GM21447 (cell line): ENCODE measurements around the gene GFER.
A peak's percentile ranks its signal among the peaks of the same experiment; 100 is the strongest.
"Not testable (repeated sequence)": the region's sequence is repeated elsewhere in the genome, so short reads cannot be mapped to it uniquely, and the experiment has no call there.

Experiments used
- ATAC-seq: cut with Tn5 transposase; IDR thresholded peaks from one replicate; pipeline ENCODE4 v1.9.1; 2021; ENCODE audit not compliant: unreplicated experiment

GFER gene

DNA sequence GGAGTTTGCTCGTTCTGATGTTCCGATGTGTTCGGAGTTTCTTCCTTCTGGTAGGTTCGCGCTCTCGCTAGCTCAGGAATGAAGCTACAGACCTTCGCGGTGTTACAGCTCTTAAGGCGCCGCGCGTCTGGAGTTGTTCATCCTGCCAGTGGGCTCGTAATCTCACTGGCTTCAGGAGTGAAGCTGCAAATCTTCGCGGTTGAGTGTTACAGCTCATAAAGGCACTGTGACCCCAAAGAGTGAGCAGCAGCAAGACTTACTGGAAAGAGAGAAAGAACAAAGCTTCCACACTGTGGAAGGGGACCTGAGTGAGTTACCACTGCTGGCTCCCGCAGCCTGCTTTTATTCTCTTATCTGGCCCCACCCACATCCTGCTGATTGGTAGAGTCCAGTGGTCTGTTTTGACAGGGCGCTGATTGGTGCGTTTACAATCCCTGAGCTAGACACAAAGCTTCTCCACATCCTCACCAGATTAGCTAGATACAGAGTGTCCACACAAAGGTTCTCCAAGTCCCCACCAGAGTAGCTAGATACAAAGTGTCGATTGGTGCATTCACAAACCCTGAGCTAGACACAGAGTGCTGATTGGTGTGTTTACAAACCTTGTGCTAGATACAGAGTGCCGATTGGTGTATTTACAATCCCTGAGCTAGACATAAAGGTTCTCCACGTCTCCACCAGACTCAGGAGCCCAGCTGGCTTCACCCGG, 26.4 kb upstream of the GFER start:
- ATAC-seq, result not testable (repeated sequence)

DNA sequence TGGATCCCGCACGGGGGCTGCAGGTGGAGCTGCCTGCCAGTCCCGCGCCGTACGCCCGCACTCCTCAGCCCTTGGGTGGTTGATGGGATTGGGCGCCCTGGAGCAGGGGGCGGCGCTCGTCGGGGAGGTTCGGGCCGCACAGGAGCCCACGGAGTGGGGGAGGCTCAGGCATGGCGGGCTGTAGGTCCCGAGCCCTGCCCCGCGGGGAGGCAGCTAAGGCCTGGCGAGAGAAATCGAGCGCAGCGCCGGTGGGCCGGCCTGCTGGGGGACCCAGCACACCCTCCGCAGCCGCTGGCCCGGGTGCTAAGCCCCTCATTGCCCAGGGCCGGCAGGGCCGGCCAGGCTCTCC, 25.9 kb upstream of the GFER start:
- not testable (repeated sequence) for ATAC-seq

DNA sequence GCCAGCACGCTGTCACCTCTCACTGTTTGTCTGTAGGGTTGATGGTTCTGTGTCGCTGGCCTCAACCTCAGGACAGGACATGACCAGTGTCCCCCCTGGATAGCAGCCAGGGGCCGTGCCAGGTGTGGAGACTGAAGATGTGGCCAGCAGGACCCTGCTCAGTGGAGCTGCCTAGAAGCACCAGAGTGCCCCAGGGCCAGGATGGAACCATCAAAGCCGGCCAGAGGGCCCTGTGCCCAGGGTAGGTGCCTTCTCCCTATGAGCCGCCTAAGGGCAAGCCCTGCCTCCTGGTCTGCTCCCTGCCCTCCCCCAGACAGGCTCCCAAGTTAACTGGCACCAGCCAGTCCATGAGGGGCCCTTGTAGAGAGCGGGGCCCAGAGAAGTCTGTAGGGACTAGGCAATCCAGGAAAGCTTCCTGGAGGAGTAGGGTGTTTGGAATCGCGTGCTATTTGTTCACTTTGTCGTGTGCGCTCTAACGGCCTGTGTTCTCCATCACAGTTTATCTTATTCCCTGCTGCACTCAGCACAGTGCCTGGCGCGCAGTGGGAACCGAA, 25.2 kb upstream of the GFER start:
- ATAC-seq, result no peak

DNA sequence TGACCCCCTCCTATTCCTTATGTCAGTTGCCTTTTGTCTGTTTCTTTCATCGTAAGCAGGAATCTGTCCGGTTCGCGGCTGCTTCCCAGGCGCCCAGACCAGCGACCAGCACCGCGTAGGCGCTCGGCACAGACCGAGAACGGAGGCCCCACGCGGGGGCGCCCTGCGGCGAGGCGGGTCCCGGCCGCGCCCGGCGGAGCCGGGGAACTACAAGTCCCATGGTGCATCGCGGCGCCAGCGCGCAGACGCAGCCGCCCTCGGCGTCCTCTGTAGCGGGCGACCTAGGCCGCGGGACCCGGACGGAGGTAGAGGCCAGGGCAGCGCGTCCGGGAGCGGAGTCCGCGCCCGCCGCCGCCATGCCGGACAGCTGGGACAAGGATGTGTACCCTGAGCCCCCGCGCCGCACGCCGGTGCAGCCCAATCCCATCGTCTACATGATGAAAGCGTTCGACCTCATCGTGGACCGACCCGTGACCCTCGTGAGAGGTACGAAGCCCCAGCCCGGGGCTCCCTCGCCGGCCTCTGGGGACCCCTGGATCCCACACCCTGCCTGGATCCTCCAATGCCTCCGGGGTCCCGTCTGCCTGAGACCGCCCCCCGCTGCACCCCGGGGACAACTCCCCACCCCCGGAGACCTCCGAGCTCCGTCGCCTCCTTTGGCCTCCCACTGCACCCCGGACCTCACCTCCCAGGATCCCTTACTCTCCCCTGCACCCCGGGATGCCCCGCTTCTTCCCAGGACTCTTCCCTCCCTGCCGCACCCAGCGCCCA, 24.5 kb upstream of the GFER start, which contains the start of gene NDUFB10:
NDUFB10 (plus strand) TSS at position 270 of the 771 bp plus-strand sequence; CDS start at position 357, 87 bp downstream.
- peak; percentile 59 for ATAC-seq

DNA sequence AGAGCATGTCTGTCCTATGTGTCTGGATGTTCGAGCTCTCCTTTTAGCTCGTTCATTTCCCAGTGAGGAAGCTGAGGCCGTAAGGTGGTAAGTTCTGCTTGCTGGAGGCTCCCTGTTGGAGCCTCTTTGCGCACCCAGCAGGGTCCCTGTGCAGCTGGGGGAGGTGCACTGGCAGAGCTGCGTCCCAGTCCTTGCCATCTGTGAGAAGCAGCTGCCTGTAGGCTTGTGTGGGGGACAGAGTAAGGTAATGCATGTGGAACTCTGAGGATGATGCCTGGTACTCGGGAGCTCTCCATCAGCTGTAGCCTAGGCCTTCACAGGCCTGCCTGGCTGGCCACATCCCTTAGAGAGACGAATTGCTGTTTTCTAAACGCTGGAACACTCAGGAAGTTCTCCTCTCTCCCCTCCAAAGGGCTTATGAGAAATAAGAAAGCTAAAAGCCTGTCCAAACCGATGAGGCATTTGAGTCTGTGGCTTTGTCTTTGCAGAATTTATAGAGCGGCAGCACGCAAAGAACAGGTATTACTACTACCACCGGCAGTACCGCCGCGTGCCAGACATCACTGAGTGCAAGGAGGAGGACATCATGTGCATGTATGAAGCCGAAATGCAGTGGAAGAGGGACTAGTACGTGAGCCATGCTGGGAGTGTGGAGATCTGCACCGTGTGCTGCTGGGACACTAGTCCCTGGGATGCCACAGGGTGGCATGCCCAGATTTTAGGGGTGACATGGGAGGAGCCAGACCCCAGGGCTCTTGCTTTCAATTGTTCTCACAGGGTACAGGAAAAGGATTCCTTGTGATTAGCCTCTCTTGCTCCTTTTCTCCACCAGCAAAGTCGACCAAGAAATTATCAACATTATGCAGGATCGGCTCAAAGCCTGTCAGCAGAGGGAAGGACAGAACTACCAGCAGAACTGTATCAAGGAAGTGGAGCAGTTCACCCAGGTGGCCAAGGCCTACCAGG, 23.0 kb upstream of the GFER start:
- ATAC-seq, result no peak

DNA sequence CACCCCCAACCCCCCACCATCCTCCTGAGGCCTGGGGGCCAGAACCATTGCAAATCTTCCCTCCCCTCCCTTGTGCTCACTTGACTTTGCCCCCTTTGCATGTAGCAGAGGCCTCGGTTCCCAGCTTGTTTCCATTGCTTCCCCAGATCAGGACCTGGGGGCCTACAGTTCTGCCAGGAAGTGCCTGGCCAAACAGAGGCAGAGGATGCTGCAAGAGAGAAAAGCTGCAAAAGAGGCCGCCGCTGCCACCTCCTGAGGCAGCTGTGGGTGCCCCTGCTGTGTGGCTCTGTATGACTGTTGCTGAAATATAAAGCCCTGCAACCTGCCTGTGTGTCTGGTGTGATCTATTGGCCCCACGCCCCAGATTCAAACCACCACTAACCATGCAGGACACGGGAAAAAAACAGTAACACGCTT, 22.3 kb upstream of the GFER start:
- no peak for ATAC-seq

DNA sequence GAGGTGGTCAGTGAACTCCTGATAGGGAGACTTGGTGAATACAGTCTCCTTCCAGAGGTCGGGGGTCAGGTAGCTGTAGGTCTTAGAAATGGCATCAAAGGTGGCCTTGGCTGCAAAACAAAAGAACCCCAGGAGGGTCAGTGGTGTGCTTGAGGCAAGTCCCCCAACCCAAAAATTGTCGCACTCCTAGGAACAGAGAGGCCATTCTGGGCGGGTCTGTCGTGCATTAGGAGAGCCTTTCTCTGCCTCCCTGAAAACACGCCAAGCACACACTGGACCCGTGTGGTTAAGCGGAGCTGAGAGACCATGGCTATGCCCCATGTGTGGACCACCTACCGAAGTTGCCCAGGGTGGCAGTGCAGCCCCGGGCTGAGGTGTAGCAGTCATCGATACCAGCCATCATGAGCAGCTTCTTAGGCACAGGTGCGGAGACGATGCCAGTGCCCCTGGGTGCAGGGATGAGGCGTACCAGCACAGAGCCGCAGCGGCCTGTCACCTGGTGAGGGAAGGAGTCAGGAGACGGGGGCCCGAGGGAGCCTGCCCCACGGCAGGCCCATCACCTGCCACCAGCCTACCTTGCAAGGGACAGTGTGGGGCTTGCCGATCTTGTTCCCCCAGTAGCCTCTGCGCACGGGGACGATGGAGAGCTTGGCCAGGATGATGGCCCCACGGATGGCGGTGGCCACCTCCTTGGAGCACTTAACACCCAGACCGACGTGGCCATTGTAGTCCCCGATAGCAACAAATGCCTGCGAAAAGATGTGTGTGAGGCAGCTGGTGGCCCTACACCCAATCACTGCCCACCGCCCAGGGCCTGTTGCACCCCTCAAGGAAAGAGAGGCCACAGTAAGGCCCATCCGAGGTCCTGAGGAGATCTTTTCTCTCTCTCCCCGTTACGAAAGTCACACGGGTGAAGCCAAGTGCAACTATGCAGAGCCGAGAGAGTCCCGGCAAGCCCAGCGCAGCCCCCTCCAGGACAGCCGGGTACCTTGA, 21.5 kb upstream of the GFER start:
- ATAC-seq, result not testable (repeated sequence)

DNA sequence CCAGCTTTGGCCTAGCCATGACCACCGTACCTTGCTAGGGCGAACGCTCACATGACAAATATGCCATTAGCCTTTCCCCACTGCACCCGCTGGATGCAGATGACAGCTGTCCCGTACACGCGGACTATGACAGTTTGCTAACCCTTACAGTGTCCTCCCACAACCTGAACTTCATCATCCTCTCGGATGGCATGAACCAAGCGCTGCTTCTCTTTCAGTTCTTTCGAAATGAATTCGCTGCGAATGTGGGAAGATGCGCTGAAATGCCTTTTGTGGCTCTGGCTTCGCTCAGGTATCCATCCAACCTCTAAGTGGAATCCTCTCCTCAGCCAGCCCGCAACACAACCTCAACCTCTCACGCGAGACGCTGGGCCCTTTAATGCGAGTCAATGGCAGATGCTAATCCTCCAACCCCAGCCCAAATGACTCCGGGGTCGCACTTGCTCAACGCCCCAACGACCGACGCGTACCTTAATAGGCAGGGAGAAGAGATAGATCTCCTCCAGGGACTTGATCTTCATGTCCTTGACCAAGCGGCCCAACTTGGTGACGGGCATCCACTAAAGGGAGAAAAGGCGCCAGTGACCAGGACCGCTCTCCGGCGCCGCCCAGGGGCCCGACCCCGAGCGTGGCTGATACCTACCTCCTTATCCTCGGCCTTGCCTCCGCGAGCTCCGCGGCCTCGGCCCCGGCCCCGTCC, 20.0 kb upstream of the GFER start:
- ATAC-seq, result peak; percentile 9

DNA sequence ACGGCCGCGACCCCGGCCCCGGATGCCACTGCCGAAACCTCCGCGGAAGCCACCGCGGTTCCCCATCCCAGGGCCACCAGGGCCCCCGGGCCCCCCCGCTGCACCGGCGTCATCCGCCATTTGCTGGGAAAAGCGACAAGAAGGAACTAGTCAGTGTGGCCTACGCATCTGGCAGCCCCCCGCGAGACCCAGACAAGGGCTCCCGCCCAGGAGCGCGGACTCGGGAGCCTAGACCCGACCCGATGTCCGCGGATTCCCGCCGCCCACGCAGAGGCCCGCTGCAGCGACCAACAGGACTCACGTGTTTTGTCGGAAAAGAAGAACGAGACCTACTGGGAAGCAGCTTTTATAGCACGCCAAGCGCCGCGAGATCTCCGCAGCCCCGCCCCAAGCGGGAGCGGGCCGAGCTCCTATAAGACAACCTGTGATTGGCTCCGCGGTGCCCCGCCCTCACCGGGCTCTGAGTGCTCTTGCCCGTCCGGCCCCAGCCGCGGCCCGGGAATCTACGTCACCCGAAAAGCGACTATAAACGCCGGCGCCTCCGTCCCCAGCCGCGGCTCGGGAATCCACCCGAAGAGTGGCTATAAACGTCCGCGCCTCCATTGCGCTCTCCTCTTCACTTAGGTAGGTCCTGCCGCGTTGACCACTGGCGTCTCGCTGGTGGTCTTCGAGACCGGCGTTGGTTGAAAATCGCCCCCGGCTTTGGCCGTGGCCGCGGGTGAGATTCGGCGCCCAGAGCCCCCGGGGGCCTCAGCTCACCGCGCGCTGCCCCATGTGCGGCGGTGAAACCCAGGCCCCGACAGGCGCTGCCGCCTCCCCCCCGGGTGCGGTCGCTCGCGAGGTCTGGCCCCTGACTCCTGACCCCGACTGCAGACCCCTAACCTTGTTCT, 19.2 kb upstream of the GFER start, which contains the start of gene RPS2:
RPS2 (minus strand) TSS at position 321 of the 890 bp plus-strand sequence; CDS start at position 120, 201 bp downstream.
- peak; percentile 77 for ATAC-seq

DNA sequence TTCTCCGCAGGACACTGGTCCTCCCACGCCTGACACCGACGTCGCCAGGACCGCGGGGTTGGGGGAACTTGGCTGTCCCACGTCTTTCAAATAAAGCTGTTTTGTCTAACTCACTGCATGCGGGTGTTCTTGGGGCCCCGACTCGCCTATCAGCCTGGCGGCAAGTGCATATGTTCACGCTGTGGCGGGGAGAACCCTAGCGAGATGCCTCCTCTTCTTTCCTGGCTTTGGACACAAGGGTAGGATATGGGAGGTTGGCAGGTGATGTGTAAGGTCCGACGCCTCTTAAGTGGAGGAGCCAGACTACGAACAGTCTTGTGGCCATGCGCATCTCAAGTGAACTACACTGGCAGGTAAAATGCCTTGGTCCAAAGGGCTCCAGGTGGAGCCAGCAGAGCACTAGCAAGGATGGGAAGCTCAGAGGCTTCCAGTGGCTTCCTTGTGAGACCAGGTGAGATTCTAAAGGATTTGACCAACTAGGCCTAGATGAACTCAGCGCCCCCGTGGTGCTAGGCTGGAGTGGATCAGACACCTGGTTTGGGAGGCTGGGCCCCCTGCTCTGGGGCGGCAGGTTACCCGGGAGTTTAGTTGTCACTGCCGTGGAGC, 18.5 kb upstream of the GFER start:
- no peak for ATAC-seq

DNA sequence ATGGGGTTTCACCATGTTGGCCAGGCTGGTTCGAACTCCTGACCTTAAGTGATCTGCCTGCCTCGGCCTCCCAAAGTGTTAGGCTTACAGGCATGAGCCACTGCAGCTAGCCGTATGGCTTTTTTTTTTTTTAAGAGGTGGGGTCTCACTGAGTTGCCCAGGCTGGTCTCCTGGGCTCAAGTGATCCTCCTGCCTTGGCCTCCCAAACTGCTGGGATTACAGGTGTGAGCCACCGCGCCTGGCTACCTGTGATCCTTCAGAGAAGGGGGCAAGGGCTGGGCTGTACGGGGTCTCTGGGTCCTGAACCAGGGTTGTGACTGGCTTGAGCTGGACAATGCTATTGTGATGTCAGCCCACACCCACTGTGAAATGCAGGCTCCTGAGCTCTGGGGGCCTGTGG, 17.5 kb upstream of the GFER start, which contains the start of gene RNF151:
RNF151 (plus strand) TSS at position 397 of the 400 bp plus-strand sequence. CDS start 26 bp downstream, outside the sequence.
- ATAC-seq, result no peak

DNA sequence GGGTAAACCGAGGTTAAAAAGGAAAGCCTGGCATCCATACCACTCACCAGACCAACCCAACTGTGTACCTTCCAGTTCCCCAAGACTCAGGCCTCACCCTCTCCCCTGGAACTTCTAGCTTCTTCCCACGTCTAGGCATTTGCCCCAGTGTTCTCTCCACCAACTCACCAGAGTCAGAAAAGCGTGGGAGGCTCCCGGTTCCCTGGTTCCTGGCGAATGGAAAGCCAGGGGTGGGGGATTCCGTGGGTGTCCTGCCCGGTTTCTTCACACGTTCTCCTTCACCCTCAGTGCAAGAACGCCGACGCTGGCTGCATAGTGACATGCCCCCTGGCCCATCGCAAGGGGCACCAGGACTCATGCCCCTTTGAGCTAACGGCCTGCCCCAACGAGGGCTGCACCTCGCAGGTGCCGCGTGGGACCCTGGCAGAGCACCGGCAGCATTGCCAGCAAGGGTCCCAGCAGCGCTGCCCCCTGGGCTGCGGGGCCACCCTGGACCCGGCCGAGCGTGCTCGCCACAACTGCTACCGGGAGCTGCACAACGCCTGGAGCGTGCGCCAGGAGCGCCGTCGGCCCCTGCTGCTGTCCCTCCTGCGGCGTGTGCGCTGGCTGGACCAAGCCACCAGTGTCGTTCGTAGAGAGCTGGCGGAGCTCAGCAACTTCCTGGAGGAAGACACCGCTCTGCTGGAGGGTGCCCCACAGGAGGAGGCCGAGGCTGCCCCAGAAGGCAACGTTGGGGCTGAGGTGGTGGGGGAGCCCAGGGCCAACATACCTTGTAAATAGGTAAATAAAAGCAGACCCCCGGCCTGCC, 15.6 kb upstream of the GFER start:
- ATAC-seq, result no peak

DNA sequence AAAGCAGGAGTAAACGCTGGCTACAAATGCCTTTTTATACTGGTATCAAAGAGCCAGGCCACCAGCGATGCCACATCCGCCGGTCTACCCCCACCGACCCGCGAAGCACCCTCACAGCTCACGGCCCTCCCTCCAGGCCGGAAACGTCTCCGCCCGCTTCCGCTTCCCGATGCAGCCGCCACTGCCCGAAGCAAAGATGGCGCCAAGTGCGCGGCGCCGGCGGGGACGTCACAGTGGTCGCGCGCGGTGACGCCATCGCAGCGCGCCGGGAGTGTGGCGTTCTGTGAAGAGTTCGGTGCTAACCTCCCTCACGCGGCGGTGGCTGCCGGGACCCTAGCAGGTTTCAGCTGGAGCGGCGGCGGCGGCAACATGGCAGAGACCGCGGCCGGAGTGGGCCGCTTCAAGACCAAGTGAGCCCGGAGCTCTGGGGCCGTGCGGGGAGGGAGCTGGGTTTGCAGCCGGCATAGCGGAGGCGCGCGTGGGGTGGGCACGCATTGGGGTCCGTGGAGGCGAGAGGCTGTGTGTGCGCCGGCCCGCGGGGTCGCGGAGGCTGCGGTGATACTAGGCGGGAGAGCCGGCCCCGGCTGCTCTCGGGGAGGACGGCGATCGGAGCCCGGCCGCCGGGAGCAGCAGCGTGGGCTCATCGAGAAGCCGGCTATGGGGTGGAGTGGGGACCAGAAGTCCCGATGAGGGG, 12.1 kb upstream of the GFER start, which contains the start of gene TBL3:
TBL3 (plus strand) TSS at position 258 of the 694 bp plus-strand sequence; CDS start at position 370, 112 bp downstream.
- peak; percentile 78 for ATAC-seq

DNA sequence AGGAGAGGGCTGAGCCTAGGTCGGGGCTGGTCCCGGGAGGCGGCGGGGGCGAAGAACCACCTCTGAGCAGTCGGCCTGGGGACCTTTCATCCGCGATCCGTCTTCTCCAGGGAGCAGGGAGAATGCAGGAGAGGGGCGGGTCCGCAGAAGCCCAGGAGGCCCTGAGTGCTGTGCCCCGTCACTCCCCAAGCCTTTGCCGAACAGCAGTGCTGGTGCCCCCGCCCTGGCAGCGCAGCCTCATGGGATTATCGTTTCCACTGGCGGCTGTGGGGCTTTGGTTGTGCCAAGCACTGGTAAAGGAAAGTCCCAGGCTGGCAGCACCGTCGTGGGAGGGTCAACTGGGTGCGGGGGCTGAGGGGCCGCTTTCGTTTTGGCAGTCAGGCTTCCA, 11.5 kb upstream of the GFER start:
- no peak for ATAC-seq

DNA sequence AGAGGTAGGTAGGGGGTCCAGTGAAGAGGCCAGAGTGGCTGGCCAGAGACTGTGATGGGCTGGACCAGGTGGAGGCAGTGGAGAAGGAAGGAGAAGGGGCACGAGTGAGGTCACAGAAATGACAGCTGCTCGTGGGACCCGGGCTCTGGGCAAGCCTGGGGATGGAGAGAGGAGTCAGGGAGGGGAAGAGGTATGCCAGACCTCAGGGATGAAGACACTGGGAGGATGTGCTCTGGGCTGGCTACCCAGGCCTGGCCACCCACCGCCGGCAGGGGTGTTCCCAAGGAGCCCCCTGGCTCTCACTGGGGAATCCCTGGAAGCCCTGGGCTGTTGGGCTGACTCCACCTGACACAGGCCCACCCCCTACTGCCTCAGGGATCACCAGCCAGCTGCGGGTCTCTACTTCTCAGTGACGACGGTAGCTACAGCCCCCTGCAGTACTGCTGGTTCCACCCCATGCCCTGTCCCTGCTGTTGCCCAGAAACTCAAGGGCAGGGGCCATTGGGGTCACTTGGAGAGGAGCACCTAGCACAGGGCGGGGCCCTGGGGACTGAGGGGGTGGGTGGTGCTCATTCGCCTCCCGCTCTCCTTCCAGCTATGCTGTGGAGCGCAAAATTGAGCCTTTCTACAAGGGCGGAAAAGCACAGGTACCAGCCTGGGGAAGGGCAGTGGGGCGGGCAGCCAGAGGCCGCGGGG, 10.4 kb upstream of the GFER start:
- ATAC-seq, result no peak
